Stomach (tissue), 4 donors: ENCODE data around the gene DNMT3B.

Source experiments
- POLR2AphosphoS5 ChIP-seq, 3 donors: sonication (generic); formaldehyde crosslinking; IDR thresholded peaks; one replicate each; pipeline ENCODE4 v1.6.1; 2016; ENCODE audit warnings: antibody characterized with exemption in 3 of 3
- TF ChIP-seq, protein P1 (sequence below), 7 experiments: fragments of 450-650 bp in 4 of 7; fragments of 200-600 bp in 3 of 7; sonication (generic) in 3 of 7; IDR thresholded peaks; one replicate each; pipeline ENCODE4 v1.5.1; 2016 to 2019; ENCODE audit warnings: antibody characterized with exemption in 7 of 7, control low read depth in 2 of 7, mild to moderate bottlenecking in 1 of 7

GRCh38 chr20:32831982-32832381 lies 69.8 kb downstream of the DNMT3B start:
- TF ChIP-seq, protein P1, sequence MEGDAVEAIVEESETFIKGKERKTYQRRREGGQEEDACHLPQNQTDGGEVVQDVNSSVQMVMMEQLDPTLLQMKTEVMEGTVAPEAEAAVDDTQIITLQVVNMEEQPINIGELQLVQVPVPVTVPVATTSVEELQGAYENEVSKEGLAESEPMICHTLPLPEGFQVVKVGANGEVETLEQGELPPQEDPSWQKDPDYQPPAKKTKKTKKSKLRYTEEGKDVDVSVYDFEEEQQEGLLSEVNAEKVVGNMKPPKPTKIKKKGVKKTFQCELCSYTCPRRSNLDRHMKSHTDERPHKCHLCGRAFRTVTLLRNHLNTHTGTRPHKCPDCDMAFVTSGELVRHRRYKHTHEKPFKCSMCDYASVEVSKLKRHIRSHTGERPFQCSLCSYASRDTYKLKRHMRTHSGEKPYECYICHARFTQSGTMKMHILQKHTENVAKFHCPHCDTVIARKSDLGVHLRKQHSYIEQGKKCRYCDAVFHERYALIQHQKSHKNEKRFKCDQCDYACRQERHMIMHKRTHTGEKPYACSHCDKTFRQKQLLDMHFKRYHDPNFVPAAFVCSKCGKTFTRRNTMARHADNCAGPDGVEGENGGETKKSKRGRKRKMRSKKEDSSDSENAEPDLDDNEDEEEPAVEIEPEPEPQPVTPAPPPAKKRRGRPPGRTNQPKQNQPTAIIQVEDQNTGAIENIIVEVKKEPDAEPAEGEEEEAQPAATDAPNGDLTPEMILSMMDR (IDR thresholded peaks at IDR 0.05), result no peak
- no peak for TF ChIP-seq POLR2AphosphoS5 (IDR thresholded peaks at IDR 0.05)
